ENCODE measurements around the gene TBC1D5.

DNA sequence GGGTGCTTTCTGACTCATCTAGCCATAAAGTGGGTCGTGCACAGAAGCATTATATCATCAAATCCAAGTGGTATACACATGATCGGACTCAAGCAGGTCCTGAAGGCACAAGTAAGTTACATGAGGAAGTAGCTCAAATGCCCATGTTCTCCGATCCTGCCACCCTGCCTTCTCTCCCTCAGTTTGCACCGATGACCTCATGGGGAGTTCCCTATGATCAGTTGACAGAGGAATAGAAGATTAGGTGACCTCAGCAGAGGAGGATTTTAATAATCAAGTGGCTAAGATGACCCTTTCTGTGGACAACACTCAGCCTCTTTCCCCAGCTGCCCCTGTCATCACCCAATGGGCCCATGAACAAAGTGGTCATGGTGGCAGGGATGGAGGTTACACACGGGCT, 149.5 kb downstream of the TBC1D5 start:
- TF ChIP-seq POLR2A (IDR thresholded peaks at IDR 0.05), result no peak
- TF ChIP-seq, protein P1, sequence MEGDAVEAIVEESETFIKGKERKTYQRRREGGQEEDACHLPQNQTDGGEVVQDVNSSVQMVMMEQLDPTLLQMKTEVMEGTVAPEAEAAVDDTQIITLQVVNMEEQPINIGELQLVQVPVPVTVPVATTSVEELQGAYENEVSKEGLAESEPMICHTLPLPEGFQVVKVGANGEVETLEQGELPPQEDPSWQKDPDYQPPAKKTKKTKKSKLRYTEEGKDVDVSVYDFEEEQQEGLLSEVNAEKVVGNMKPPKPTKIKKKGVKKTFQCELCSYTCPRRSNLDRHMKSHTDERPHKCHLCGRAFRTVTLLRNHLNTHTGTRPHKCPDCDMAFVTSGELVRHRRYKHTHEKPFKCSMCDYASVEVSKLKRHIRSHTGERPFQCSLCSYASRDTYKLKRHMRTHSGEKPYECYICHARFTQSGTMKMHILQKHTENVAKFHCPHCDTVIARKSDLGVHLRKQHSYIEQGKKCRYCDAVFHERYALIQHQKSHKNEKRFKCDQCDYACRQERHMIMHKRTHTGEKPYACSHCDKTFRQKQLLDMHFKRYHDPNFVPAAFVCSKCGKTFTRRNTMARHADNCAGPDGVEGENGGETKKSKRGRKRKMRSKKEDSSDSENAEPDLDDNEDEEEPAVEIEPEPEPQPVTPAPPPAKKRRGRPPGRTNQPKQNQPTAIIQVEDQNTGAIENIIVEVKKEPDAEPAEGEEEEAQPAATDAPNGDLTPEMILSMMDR (IDR thresholded peaks at IDR 0.05), result no peak
